GM12865 (cell line): ENCODE results near the gene ZNF200.
A peak's percentile ranks its signal among the peaks of the same experiment; 100 is the strongest.
"Not testable (repeated sequence)": the region's sequence is repeated elsewhere in the genome, so short reads cannot be mapped to it uniquely, and the experiment has no call there.

Experiments
- DNase-seq: peaks from one replicate; pipeline ENCODE4 v3.0.0; 2010; ENCODE audit warnings: low read depth
- H3K4me3 ChIP-seq: 2 replicates; pipeline ENCODE4 v1.5.1; 2011; ENCODE audit warnings: mild to moderate bottlenecking, low read depth, low read length, control low read depth
- TF ChIP-seq, protein P1 (sequence below): IDR thresholded peaks from 2 replicates; pipeline ENCODE4 v1.5.1; 2011; ENCODE audit warnings: low read length, control low read depth, low read depth, inconsistent platforms; ENCODE audit not compliant: insufficient read depth; ENCODE audit errors: missing control alignments

The ZNF200 gene

DNA sequence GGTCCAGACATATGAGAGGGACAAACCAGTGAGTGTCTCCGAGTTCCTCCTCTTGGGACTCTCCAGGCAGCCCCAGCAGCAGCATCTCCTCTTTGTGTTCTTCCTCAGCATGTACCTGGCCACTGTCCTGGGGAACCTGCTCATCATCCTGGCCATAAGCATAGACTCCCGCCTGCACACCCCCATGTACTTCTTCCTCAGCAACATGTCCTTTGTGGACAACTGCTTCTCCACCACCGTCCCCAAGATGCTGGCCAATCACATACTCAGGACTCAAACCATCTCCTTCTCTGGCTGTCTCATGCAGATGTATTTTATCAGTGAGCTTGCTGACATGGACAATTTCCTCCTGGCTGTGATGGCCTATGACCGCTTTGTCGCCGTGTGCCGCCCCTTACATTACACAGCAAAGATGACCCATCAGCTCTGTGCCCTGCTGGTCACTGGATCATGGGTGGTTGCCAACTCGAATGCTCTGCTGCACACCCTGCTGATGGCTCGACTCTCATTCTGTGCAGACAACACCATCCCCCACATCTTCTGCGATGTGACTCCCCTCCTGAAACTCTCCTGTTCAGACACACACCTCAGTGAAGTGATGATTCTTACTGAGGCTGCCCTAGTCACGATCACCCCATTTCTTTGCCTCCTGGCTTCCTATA is 19.2 kb downstream of the ZNF200 start:
- TF ChIP-seq, protein P1, sequence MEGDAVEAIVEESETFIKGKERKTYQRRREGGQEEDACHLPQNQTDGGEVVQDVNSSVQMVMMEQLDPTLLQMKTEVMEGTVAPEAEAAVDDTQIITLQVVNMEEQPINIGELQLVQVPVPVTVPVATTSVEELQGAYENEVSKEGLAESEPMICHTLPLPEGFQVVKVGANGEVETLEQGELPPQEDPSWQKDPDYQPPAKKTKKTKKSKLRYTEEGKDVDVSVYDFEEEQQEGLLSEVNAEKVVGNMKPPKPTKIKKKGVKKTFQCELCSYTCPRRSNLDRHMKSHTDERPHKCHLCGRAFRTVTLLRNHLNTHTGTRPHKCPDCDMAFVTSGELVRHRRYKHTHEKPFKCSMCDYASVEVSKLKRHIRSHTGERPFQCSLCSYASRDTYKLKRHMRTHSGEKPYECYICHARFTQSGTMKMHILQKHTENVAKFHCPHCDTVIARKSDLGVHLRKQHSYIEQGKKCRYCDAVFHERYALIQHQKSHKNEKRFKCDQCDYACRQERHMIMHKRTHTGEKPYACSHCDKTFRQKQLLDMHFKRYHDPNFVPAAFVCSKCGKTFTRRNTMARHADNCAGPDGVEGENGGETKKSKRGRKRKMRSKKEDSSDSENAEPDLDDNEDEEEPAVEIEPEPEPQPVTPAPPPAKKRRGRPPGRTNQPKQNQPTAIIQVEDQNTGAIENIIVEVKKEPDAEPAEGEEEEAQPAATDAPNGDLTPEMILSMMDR = no peak
- H3K4me3 ChIP-seq = no peak overlapping the region
- no peak for DNase-seq

DNA sequence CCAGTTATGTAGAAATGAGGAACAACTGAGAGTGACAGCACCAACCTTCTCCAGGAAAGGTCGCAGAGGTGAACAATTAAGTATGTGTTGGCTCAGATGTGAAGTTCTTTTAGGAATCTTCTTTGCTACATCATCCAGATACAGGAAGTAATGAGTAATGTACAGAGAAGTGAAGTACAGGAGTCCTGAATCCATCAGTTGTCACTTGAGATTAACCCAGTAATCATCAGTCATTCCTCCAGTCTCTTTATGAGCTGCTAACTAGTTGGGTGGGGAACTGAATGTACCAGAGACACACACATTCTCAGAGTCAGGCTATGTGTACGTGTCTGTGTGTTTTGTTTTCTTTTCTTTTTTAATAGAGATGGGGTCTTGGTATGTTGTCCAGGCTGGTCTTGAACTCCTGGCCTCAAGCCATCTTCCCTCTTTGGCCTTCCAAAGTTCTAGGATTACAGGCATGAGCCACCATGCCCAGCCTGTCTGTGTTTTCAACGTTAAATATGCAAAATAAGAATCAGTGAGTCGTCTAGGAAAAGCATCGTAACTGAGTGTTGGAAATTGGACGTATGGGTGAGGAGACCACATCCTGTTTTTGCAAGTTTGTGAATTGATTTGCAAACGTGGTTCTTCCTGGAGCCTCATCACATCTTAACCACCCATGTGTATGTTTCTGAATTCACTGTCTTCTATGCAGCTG is 19.9 kb downstream of the ZNF200 start:
- no peak overlapping the region for H3K4me3 ChIP-seq
- TF ChIP-seq, protein P1 = no peak
- DNase-seq = peak; percentile 56

DNA sequence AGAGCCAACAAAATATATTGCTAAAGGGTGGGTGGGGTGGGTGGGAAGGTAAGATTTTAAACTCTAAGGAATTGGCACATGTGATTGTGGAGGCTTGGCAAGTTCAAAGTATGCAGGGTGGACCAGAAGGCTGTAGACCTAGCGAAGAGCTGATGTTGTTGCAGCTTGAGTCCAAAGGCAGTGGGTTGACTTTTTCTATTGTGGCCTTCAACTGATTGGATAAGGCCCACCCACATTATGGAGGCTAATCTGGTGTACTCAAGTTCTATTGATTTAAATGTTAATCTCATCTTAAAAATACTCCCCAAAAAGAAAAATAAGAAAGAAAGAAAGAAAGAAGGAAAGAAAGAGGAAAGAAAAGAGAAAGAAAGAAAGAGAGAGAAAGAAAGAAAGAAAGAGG is 22.4 kb downstream of the ZNF200 start:
- no peak overlapping the region for H3K4me3 ChIP-seq
- no peak for DNase-seq
- TF ChIP-seq, protein P1 = no peak

DNA sequence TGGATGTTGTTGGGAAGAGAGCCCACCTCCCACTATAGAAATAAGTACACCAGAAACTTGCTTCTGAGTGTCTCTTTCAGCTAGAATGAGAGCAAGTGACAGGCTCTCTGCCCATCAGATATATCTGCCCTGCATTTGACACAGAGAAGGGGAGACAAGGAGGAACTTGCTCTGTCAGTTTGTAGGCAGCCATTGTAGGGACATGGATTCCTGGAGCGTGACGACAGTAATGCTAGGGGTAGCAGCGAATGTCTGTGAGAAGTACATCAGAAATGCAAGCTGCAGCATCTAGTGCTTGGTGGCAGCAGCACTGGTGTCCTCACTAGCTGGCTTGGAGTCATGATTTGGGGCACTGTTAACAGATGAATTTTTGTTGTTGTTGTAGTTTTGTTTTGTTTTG is 23.0 kb downstream of the ZNF200 start:
- TF ChIP-seq, protein P1 = no peak

DNA sequence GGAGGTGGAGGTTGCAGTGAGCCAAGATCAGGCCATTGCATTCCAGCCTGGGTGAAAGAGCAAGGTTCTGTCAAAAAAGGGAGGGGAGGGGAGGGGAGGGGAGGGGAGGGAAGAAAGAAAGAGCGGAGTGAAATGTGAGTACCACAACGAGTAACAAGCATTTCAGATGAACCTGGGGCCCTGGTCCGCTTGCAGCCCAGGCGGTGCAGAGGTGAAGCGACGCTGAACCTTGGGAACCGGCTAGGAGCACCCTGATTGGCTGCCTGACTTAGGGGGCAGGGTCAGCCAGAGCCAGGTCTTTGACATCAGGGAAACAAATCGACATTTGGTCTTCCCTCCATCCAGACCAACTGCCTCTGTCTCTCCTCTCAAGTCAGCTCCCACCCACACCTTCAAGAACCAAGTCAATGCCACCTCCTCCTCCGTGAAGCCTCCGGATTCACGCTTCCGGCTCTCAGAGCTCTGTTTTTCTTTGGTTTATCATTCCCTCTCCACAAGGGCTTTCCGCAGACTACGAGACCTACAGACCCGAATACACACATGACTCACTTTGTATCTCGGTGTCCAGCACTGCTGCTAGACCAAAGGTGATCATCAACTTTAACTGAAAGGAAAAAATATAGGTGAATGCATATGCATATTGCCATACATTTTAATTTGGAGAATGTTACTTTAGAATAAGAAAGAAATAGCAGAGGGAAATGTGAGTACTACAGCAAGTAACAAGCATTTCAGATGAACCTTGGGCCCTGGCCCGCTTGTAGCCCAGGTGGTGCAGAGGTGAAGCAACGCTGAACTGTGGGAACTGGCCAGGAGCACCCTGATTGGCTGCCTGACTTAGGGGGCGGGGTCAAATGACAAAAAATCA is 27.6 kb downstream of the ZNF200 start:
- TF ChIP-seq, protein P1 = no peak
- DNase-seq = no peak
- no peak overlapping the region for H3K4me3 ChIP-seq

More for the DNA sequence above, 23.0 kb downstream of the ZNF200 start:
- DNase-seq = no peak
- H3K4me3 ChIP-seq = no peak overlapping the region

DNA sequence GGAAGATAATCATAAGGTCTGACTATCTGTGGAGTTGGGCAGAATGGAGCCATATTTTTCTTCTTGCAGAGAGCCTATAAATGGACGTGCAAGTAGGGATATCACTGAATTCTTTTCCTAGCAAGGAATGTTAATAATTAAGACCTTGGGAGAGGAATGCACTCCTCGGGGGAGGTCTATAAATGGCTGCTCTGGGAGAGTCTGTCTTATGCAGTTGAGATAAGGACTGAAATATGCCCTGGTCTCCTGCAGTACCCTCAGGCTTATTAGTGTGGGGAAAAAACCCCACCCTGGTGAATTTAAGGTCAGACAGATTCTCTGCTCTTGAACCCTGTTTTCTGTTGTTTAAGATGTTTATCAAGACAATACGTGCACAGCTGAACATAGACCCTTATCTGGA is 29.0 kb downstream of the ZNF200 start:
- not testable (repeated sequence) for H3K4me3 ChIP-seq

DNA sequence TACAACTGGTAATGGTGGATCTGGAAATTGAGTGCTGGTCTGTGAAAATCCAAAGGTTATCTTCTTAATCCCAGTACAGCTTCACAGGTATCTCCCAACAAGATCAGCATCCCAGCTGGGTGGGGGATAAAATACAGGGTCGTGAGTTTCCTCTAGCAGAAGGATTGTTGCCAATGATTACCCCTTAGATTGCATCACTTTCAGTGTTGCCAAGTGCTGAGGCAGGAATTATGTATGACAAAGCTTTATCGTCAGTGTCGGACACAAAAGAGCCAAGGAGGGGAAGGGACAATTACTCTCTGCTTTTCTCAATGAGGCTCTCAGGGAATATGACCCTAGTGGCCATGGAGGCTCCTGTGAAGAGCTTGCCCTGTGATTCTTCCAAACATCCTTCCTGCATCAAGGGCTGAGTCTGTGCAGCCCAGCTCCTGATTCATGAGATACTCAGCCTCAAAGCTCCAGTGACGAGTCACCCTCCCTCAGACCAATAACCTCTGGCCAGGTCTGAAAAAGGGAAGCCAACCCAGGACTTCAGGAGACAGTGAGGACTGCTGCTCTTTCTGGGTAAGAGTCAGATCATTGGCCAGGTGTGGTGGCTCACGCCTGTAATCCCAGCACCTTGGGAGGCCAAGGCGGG is 31.9 kb downstream of the ZNF200 start:
- TF ChIP-seq, protein P1 = no peak
- no peak overlapping the region for H3K4me3 ChIP-seq
- no peak for DNase-seq

More for the DNA sequence above, 29.0 kb downstream of the ZNF200 start:
- not testable (repeated sequence) for DNase-seq
